Neural progenitor cell (in vitro differentiated cells): ENCODE measurements around the gene CYTH3.

ENCODE experiments used
- CTCF ChIP-seq: fragments of 200-600 bp; sonication (generic); IDR thresholded peaks from 2 replicates; pipeline ENCODE4 v1.5.1; 2017; ENCODE audit warnings: antibody characterized with exemption, mild to moderate bottlenecking
- EZH2 ChIP-seq: fragments of 200-600 bp; sonication (generic); IDR thresholded peaks from 2 replicates; pipeline ENCODE4 v1.6.1; 2017; ENCODE audit warnings: antibody characterized with exemption, mild to moderate bottlenecking, moderate library complexity
- EZH2phosphoT487 ChIP-seq: fragments of 200-600 bp; sonication (generic); IDR thresholded peaks from 2 replicates; pipeline ENCODE4 v1.6.1; 2017; ENCODE audit warnings: antibody characterized with exemption

GRCh38 chr7:6165521-6166320, 106.7 kb downstream of the CYTH3 start:
- TF ChIP-seq CTCF (no peak), EZH2 (no peak), EZH2phosphoT487 (no peak)
